ENCODE data around the gene ACTL9.

The ACTL9 gene

GRCh38 chr19:8682472-8682871, 16.1 kb downstream of the ACTL9 start:
- H3K36me3 ChIP-seq (ENCODE audit: control insufficient read depth, insufficient read depth, low read length), result no peaks in the 10 kb centered on the region
- no peak overlapping the region for H3K9ac ChIP-seq (ENCODE audit: low read depth, low read length)
- no peaks in the 10 kb centered on the region for H3K9me3 ChIP-seq (ENCODE audit: control insufficient read depth, insufficient read depth, low read length)
- no peak overlapping the region for H3K4me3 ChIP-seq (ENCODE audit: low read depth, low read length)
- H3K4me1 ChIP-seq (ENCODE audit: control insufficient read depth, insufficient read depth, low read length), result no peaks in the 10 kb centered on the region
- no peaks in the 10 kb centered on the region for H3K27me3 ChIP-seq (ENCODE audit: control insufficient read depth, insufficient read depth, low read length)

GRCh38 chr19:8681345-8682029, 17.1 kb downstream of the ACTL9 start:
- no peaks in the 10 kb centered on the region for H3K36me3 ChIP-seq (ENCODE audit: control insufficient read depth, insufficient read depth, low read length)
- H3K27me3 ChIP-seq (ENCODE audit: control insufficient read depth, insufficient read depth, low read length), result no peaks in the 10 kb centered on the region
- H3K9ac ChIP-seq (ENCODE audit: low read depth, low read length), result no peak overlapping the region
- H3K9me3 ChIP-seq (ENCODE audit: control insufficient read depth, insufficient read depth, low read length), result no peaks in the 10 kb centered on the region
- no peaks in the 10 kb centered on the region for H3K4me1 ChIP-seq (ENCODE audit: control insufficient read depth, insufficient read depth, low read length)
- H3K4me3 ChIP-seq (ENCODE audit: low read depth, low read length), result no peak overlapping the region

- Histone ChIP-seq H3K4me1 (ENCODE audit: control insufficient read depth, insufficient read depth, low read length) (no peaks in the 10 kb centered on the region), H3K9ac (ENCODE audit: low read depth, low read length) (no peak overlapping the region), H3K27me3 (ENCODE audit: control insufficient read depth, insufficient read depth, low read length) (no peaks in the 10 kb centered on the region), H3K36me3 (ENCODE audit: control insufficient read depth, insufficient read depth, low read length) (no peaks in the 10 kb centered on the region), H3K9me3 (ENCODE audit: control insufficient read depth, insufficient read depth, low read length) (no peaks in the 10 kb centered on the region), H3K4me3 (ENCODE audit: low read depth, low read length) (no peak overlapping the region)
Observed at GRCh38 chr19:8680676-8681344, 17.8 kb downstream of the ACTL9 start.

- no peaks in the 10 kb centered on the region for H3K4me1 ChIP-seq (ENCODE audit: control insufficient read depth, insufficient read depth, low read length)
- no peak overlapping the region for H3K4me3 ChIP-seq (ENCODE audit: low read depth, low read length)
- H3K9ac ChIP-seq (ENCODE audit: low read depth, low read length), result no peak overlapping the region
- H3K27me3 ChIP-seq (ENCODE audit: control insufficient read depth, insufficient read depth, low read length), result no peaks in the 10 kb centered on the region
- H3K9me3 ChIP-seq (ENCODE audit: control insufficient read depth, insufficient read depth, low read length), result no peaks in the 10 kb centered on the region
- no peaks in the 10 kb centered on the region for H3K36me3 ChIP-seq (ENCODE audit: control insufficient read depth, insufficient read depth, low read length)
Observed at GRCh38 chr19:8678244-8678807, 20.3 kb downstream of the ACTL9 start.

- Histone ChIP-seq H3K9me3 (ENCODE audit: control insufficient read depth, insufficient read depth, low read length) (no peaks in the 10 kb centered on the region), H3K4me1 (ENCODE audit: control insufficient read depth, insufficient read depth, low read length) (no peaks in the 10 kb centered on the region), H3K27me3 (ENCODE audit: control insufficient read depth, insufficient read depth, low read length) (no peaks in the 10 kb centered on the region), H3K9ac (ENCODE audit: low read depth, low read length) (no peak overlapping the region), H3K36me3 (ENCODE audit: control insufficient read depth, insufficient read depth, low read length) (no peaks in the 10 kb centered on the region), H3K4me3 (ENCODE audit: low read depth, low read length) (no peak overlapping the region)
Observed at GRCh38 chr19:8675066-8675465, 23.5 kb downstream of the ACTL9 start.

- H3K9ac ChIP-seq (ENCODE audit: low read depth, low read length), result no peak overlapping the region
- no peaks in the 10 kb centered on the region for H3K36me3 ChIP-seq (ENCODE audit: control insufficient read depth, insufficient read depth, low read length)
- no peaks in the 10 kb centered on the region for H3K9me3 ChIP-seq (ENCODE audit: control insufficient read depth, insufficient read depth, low read length)
Observed at GRCh38 chr19:8673276-8673891, 25.2 kb downstream of the ACTL9 start.

GRCh38 chr19:8666814-8667405, 31.7 kb downstream of the ACTL9 start:
- Histone ChIP-seq H3K4me1 (ENCODE audit: control insufficient read depth, insufficient read depth, low read length) (no peaks in the 10 kb centered on the region), H3K9ac (ENCODE audit: low read depth, low read length) (no peak overlapping the region), H3K4me3 (ENCODE audit: low read depth, low read length) (no peak overlapping the region)

More at GRCh38 chr19:8673276-8673891, 25.2 kb downstream of the ACTL9 start:
- Histone ChIP-seq H3K27me3 (ENCODE audit: control insufficient read depth, insufficient read depth, low read length) (no peaks in the 10 kb centered on the region), H3K4me1 (ENCODE audit: control insufficient read depth, insufficient read depth, low read length) (no peaks in the 10 kb centered on the region), H3K4me3 (ENCODE audit: low read depth, low read length) (no peak overlapping the region)

GRCh38 chr19:8665468-8666213, 33.0 kb downstream of the ACTL9 start:
- Histone ChIP-seq H3K27me3 (ENCODE audit: control insufficient read depth, insufficient read depth, low read length) (no peaks in the 10 kb centered on the region), H3K4me3 (ENCODE audit: low read depth, low read length) (no peak overlapping the region), H3K36me3 (ENCODE audit: control insufficient read depth, insufficient read depth, low read length) (no peaks in the 10 kb centered on the region), H3K4me1 (ENCODE audit: control insufficient read depth, insufficient read depth, low read length) (no peaks in the 10 kb centered on the region), H3K9ac (ENCODE audit: low read depth, low read length) (no peak overlapping the region), H3K9me3 (ENCODE audit: control insufficient read depth, insufficient read depth, low read length) (no peaks in the 10 kb centered on the region)

More at GRCh38 chr19:8666814-8667405, 31.7 kb downstream of the ACTL9 start:
- Histone ChIP-seq H3K36me3 (ENCODE audit: control insufficient read depth, insufficient read depth, low read length) (no peaks in the 10 kb centered on the region), H3K27me3 (ENCODE audit: control insufficient read depth, insufficient read depth, low read length) (no peaks in the 10 kb centered on the region), H3K9me3 (ENCODE audit: control insufficient read depth, insufficient read depth, low read length) (no peaks in the 10 kb centered on the region)

GRCh38 chr19:8664671-8665057, 33.9 kb downstream of the ACTL9 start:
- Histone ChIP-seq H3K9ac (ENCODE audit: low read depth, low read length) (no peak overlapping the region), H3K4me3 (ENCODE audit: low read depth, low read length) (no peak overlapping the region), H3K4me1 (ENCODE audit: control insufficient read depth, insufficient read depth, low read length) (no peaks in the 10 kb centered on the region), H3K36me3 (ENCODE audit: control insufficient read depth, insufficient read depth, low read length) (no peaks in the 10 kb centered on the region), H3K9me3 (ENCODE audit: control insufficient read depth, insufficient read depth, low read length) (no peaks in the 10 kb centered on the region), H3K27me3 (ENCODE audit: control insufficient read depth, insufficient read depth, low read length) (no peaks in the 10 kb centered on the region)

- no peaks in the 10 kb centered on the region for H3K27me3 ChIP-seq (ENCODE audit: control insufficient read depth, insufficient read depth, low read length)
- no peaks in the 10 kb centered on the region for H3K36me3 ChIP-seq (ENCODE audit: control insufficient read depth, insufficient read depth, low read length)
- H3K9me3 ChIP-seq (ENCODE audit: control insufficient read depth, insufficient read depth, low read length), result no peaks in the 10 kb centered on the region
- no peak overlapping the region for H3K9ac ChIP-seq (ENCODE audit: low read depth, low read length)
- H3K4me1 ChIP-seq (ENCODE audit: control insufficient read depth, insufficient read depth, low read length), result no peaks in the 10 kb centered on the region
- no peak overlapping the region for H3K4me3 ChIP-seq (ENCODE audit: low read depth, low read length)
Observed at GRCh38 chr19:8663920-8664670, 34.5 kb downstream of the ACTL9 start.
